Activated CD8-positive, alpha-beta T cell treated with anti-CD3 and anti-CD28 coated beads for 36 hours (primary cell): ENCODE measurements around the gene LEF1. TPM values are rescaled to one million over a fixed set of nuclear protein-coding genes. Genes with fewer than 3 reads are reported as not detected.

Source experiments
- ATAC-seq: fragments of 200-7000 bp; cut with Tn5 transposase; one replicate; pipeline ENCODE4 v1.10.0; 2021; ENCODE audit warnings: mild to moderate bottlenecking, moderate library complexity
- CTCF ChIA-PET: fragments of 350-600 bp; sonication (Branson Sonifier 250); formaldehyde crosslinking; loops from one replicate; lab custom pipeline; 2021; ENCODE audit warnings: antibody characterized with exemption; lab: Charles Lee
- POLR2A ChIA-PET: fragments of 350-600 bp; sonication (Branson Sonifier 250); formaldehyde crosslinking; loops from one replicate; lab custom pipeline; 2021; ENCODE audit warnings: antibody characterized with exemption; lab: Charles Lee
- DNase-seq: peaks from one replicate; pipeline ENCODE4 v3.0.0-alpha.2; 2020
- H3K27ac Mint-ChIP-seq: one replicate; pipeline ENCODE4 v1.8.0; 2021; ENCODE audit warnings: mild to moderate bottlenecking, mixed read lengths
- H3K27me3 Mint-ChIP-seq: one replicate; pipeline ENCODE4 v1.8.0; 2021; ENCODE audit warnings: mixed read lengths
- H3K36me3 Mint-ChIP-seq: one replicate; pipeline ENCODE4 v1.8.0; 2021; ENCODE audit warnings: low read depth, mixed read lengths
- H3K4me1 Mint-ChIP-seq: one replicate; pipeline ENCODE4 v1.8.0; 2021; ENCODE audit warnings: low read depth, mixed read lengths
- H3K4me3 Mint-ChIP-seq: one replicate; pipeline ENCODE4 v1.8.0; 2021; ENCODE audit warnings: mild to moderate bottlenecking, moderate library complexity, mixed read lengths
- H3K9me3 Mint-ChIP-seq: one replicate; pipeline ENCODE4 v1.8.0; 2021; ENCODE audit warnings: mixed read lengths
- CTCF ChIP-seq: fragments of 200-600 bp; IDR thresholded peaks from one replicate; pipeline ENCODE4 v1.8.0; 2022; ENCODE audit warnings: antibody characterized with exemption, mild to moderate bottlenecking
- intact Hi-C: fragments of 100-400 bp; cut with micrococcal nuclease; formaldehyde crosslinking; loops from one replicate; pipeline ENCODE4 v1.10.0; 2022
- total RNA-seq, 2 experiments: library from RNA; stranded (reverse); gene quantifications; one replicate each; pipeline ENCODE4 v1.2.3, GENCODE V29; 2021

The LEF1 gene
- total RNA-seq, 2 experiments from 2014 or later, result 178 to 182 TPM

- CTCF ChIA-PET, result interaction anchor here (1.3 to 4.3 kb wide), 4 partner anchors 14 to 71 kb away, joined by 4 to 20 read pairs (median 6); no protein-coding TSS in a partner anchor
- no peak for ATAC-seq
- no peak for TF ChIP-seq CTCF
- H3K4me3 Mint-ChIP-seq, result peak overlapping the region; percentile 41
- H3K4me1 Mint-ChIP-seq, result peaks cover 86% of the 10 kb centered on the region
- POLR2A ChIA-PET, result interaction anchor here (0.8 to 2.7 kb wide), 7 partner anchors 11 to 66 kb away, joined by 3 to 8 read pairs (median 6); no protein-coding TSS in a partner anchor
- no peaks in the 10 kb centered on the region for H3K27me3 Mint-ChIP-seq
- DNase-seq, result no peak
- no peaks in the 10 kb centered on the region for H3K9me3 Mint-ChIP-seq
- intact Hi-C loops, result no loop called here
- peaks cover 57% of the 10 kb centered on the region for H3K36me3 Mint-ChIP-seq
- H3K27ac Mint-ChIP-seq, result peak overlapping the region; percentile 72
Measured at GRCh38 chr4:108100827-108101226, 67.9 kb downstream of the LEF1 start.

GRCh38 chr4:108099838-108100237 lies 68.9 kb downstream of the LEF1 start:
- peaks cover 91% of the 10 kb centered on the region for H3K4me1 Mint-ChIP-seq
- H3K27ac Mint-ChIP-seq, result peak overlapping the region; percentile 86
- H3K27me3 Mint-ChIP-seq, result no peaks in the 10 kb centered on the region

GRCh38 chr4:108097990-108098553 lies 70.7 kb downstream of the LEF1 start:
- ChIA-PET CTCF (interaction anchor here (1.0 to 1.9 kb wide), 3 partner anchors 14 to 68 kb away, joined by 3 to 5 read pairs (median 4); no protein-coding TSS in a partner anchor), POLR2A (interaction anchor here (1.1 to 7.4 kb wide), 6 partner anchors 9 to 68 kb away, joined by 3 to 46 read pairs (median 4); no protein-coding TSS in a partner anchor)
- Mint-ChIP-seq H3K4me1 (peaks cover 92% of the 10 kb centered on the region), H3K36me3 (peaks cover 51% of the 10 kb centered on the region), H3K27me3 (no peaks in the 10 kb centered on the region), H3K27ac (peak overlapping the region; percentile 70), H3K9me3 (no peaks in the 10 kb centered on the region), H3K4me3 (peak overlapping the region; percentile 11)
- ATAC-seq, result peak; percentile 53
- no peak for TF ChIP-seq CTCF
- peak; percentile 39 for DNase-seq
- intact Hi-C loops, result no loop called here

More at GRCh38 chr4:108099838-108100237, 68.9 kb downstream of the LEF1 start:
- no peak for TF ChIP-seq CTCF
- DNase-seq, result no peak
- Mint-ChIP-seq H3K36me3 (peaks cover 54% of the 10 kb centered on the region), H3K4me3 (peak overlapping the region; percentile 51), H3K9me3 (no peaks in the 10 kb centered on the region)
- ChIA-PET POLR2A (interaction anchor here (0.6 to 2.4 kb wide), 8 partner anchors 8 to 70 kb away, joined by 3 to 6 read pairs (median 3); no protein-coding TSS in a partner anchor), CTCF (interaction anchor here (0.8 to 4.3 kb wide), 8 partner anchors 9 to 70 kb away, joined by 3 to 20 read pairs (median 5); no protein-coding TSS in a partner anchor)
- peak; percentile 38 for ATAC-seq
- intact Hi-C loops, result no loop called here

- DNase-seq (no peak), ATAC-seq (peak; percentile 18)
- POLR2A ChIA-PET, result interaction anchor here (0.9 to 7.4 kb wide), 7 partner anchors 9 to 64 kb away, joined by 3 to 46 read pairs (median 5); no protein-coding TSS in a partner anchor
- H3K4me3 Mint-ChIP-seq, result no peak overlapping the region
- intact Hi-C loops, result no loop called here
- peaks cover 36% of the 10 kb centered on the region for H3K36me3 Mint-ChIP-seq
- no peaks in the 10 kb centered on the region for H3K9me3 Mint-ChIP-seq
- CTCF ChIA-PET, result interaction anchor here (0.7 to 2.4 kb wide), 16 partner anchors 9 to 64 kb away, joined by 3 to 16 read pairs (median 4); no protein-coding TSS in a partner anchor
- no peaks in the 10 kb centered on the region for H3K27me3 Mint-ChIP-seq
- H3K4me1 Mint-ChIP-seq, result peaks cover 84% of the 10 kb centered on the region
- H3K27ac Mint-ChIP-seq, result peak overlapping the region; percentile 70
- peak; percentile 49 for TF ChIP-seq CTCF
Measured at GRCh38 chr4:108094923-108095482, 73.7 kb downstream of the LEF1 start.
